ENCODE data around the gene BRAT1. TPM values are rescaled to one million over a fixed set of nuclear protein-coding genes. Genes with fewer than 3 reads are reported as not detected.

BRAT1 gene
- total RNA-seq, 1 donor from 2014 or later = 30.5 TPM

GRCh38 chr7:2583798-2584580 is 28.7 kb upstream of the BRAT1 start:
- Mint-ChIP-seq H3K36me3 (ENCODE audit: unreplicated experiment) (no peaks in the 10 kb centered on the region), H3K27ac (ENCODE audit: unreplicated experiment) (no peak overlapping the region), H3K9me3 (ENCODE audit: unreplicated experiment) (peaks cover 2% of the 10 kb centered on the region), H3K4me1 (ENCODE audit: low read depth, unreplicated experiment) (peaks cover 18% of the 10 kb centered on the region), H3K27me3 (ENCODE audit: unreplicated experiment) (peaks cover 7% of the 10 kb centered on the region), H3K4me3 (ENCODE audit: unreplicated experiment) (no peak overlapping the region)
- no peak for DNase-seq
- no peak for TF ChIP-seq CTCF (IDR thresholded peaks at IDR 0.05; ENCODE audit: partially characterized antibody, unreplicated experiment)

- Mint-ChIP-seq H3K4me3 (ENCODE audit: unreplicated experiment) (no peak overlapping the region), H3K27ac (ENCODE audit: unreplicated experiment) (no peak overlapping the region), H3K27me3 (ENCODE audit: unreplicated experiment) (peaks cover 8% of the 10 kb centered on the region), H3K9me3 (ENCODE audit: unreplicated experiment) (peaks cover 2% of the 10 kb centered on the region), H3K4me1 (ENCODE audit: low read depth, unreplicated experiment) (peaks cover 18% of the 10 kb centered on the region), H3K36me3 (ENCODE audit: unreplicated experiment) (no peaks in the 10 kb centered on the region)
- TF ChIP-seq CTCF (IDR thresholded peaks at IDR 0.05; ENCODE audit: partially characterized antibody, unreplicated experiment) = no peak
- no peak for DNase-seq
Observed at GRCh38 chr7:2582006-2582735, 26.8 kb upstream of the BRAT1 start.

- no peak for TF ChIP-seq CTCF (IDR thresholded peaks at IDR 0.05; ENCODE audit: partially characterized antibody, unreplicated experiment)
- Mint-ChIP-seq H3K4me1 (ENCODE audit: low read depth, unreplicated experiment) (peaks cover 7% of the 10 kb centered on the region), H3K4me3 (ENCODE audit: unreplicated experiment) (no peak overlapping the region), H3K27me3 (ENCODE audit: unreplicated experiment) (peaks cover 5% of the 10 kb centered on the region), H3K27ac (ENCODE audit: unreplicated experiment) (no peak overlapping the region), H3K9me3 (ENCODE audit: unreplicated experiment) (peaks cover 2% of the 10 kb centered on the region), H3K36me3 (ENCODE audit: unreplicated experiment) (no peaks in the 10 kb centered on the region)
- no peak for DNase-seq
Observed at GRCh38 chr7:2580636-2581035, 25.3 kb upstream of the BRAT1 start.

- no peaks in the 10 kb centered on the region for H3K36me3 Mint-ChIP-seq (ENCODE audit: unreplicated experiment)
- no peak for DNase-seq
- peaks cover 4% of the 10 kb centered on the region for H3K4me1 Mint-ChIP-seq (ENCODE audit: low read depth, unreplicated experiment)
- TF ChIP-seq CTCF (IDR thresholded peaks at IDR 0.05; ENCODE audit: partially characterized antibody, unreplicated experiment) = no peak
- peaks cover 5% of the 10 kb centered on the region for H3K27me3 Mint-ChIP-seq (ENCODE audit: unreplicated experiment)
- H3K4me3 Mint-ChIP-seq (ENCODE audit: unreplicated experiment) = no peak overlapping the region
- H3K27ac Mint-ChIP-seq (ENCODE audit: unreplicated experiment) = no peak overlapping the region
- H3K9me3 Mint-ChIP-seq (ENCODE audit: unreplicated experiment) = peaks cover 2% of the 10 kb centered on the region
Observed at GRCh38 chr7:2577914-2578680, 22.8 kb upstream of the BRAT1 start.
